ENCODE results near the gene GTSF1L.

Gene GTSF1L

GRCh38 chr20:43726811-43727338, at the start of gene GTSF1L:
Gene GTSF1L, minus strand, starts transcription at chr20:43727002. Its CDS starts 308 bp downstream, at chr20:43726694.
- in situ Hi-C loops (cut with MboI; ENCODE audit: low sequenced_read_pairs): no loop called here

- in situ Hi-C loops (cut with MboI; ENCODE audit: low sequenced_read_pairs): no loop called here
These were observed 48.0 kb upstream of the GTSF1L start for GRCh38 chr20:43774754-43775153.

- in situ Hi-C loops (cut with MboI; ENCODE audit: low sequenced_read_pairs): no loop called here
These were observed 44.8 kb upstream of the GTSF1L start for GRCh38 chr20:43771503-43772190.

- in situ Hi-C loops (cut with MboI; ENCODE audit: low sequenced_read_pairs): no loop called here
These were observed 43.5 kb upstream of the GTSF1L start for GRCh38 chr20:43770342-43770741.

GRCh38 chr20:43767686-43768474, 41.1 kb upstream of the GTSF1L start:
- in situ Hi-C loops (cut with MboI; ENCODE audit: low sequenced_read_pairs): no loop called here

GRCh38 chr20:43766917-43767316, 40.1 kb upstream of the GTSF1L start:
- in situ Hi-C loops (cut with MboI; ENCODE audit: low sequenced_read_pairs): no loop called here

GRCh38 chr20:43766385-43766784, 39.6 kb upstream of the GTSF1L start:
- in situ Hi-C loops (cut with MboI; ENCODE audit: low sequenced_read_pairs): no loop called here

GRCh38 chr20:43765916-43766315, 39.1 kb upstream of the GTSF1L start:
- in situ Hi-C loops (cut with MboI; ENCODE audit: low sequenced_read_pairs): no loop called here

GRCh38 chr20:43762911-43763310, 36.1 kb upstream of the GTSF1L start:
- in situ Hi-C loops (cut with MboI; ENCODE audit: low sequenced_read_pairs): no loop called here

GRCh38 chr20:43761386-43762340, 34.9 kb upstream of the GTSF1L start:
- in situ Hi-C loops (cut with MboI; ENCODE audit: low sequenced_read_pairs): no loop called here

GRCh38 chr20:43757888-43758287, 31.1 kb upstream of the GTSF1L start:
- in situ Hi-C loops (cut with MboI; ENCODE audit: low sequenced_read_pairs): loop anchor here (10.0 kb wide), 1 partner anchor 327 kb away; no protein-coding TSS in a partner anchor

- in situ Hi-C loops (cut with MboI; ENCODE audit: low sequenced_read_pairs): loop anchor here (10.0 kb wide), 1 partner anchor 329 kb away; no protein-coding TSS in a partner anchor
These were observed 29.0 kb upstream of the GTSF1L start for GRCh38 chr20:43755851-43756250.

- in situ Hi-C loops (cut with MboI; ENCODE audit: low sequenced_read_pairs): loop anchor here (10.0 kb wide), 1 partner anchor 329 kb away; no protein-coding TSS in a partner anchor
These were observed 28.6 kb upstream of the GTSF1L start for GRCh38 chr20:43755390-43755789.

GRCh38 chr20:43752561-43753301, 25.9 kb upstream of the GTSF1L start:
- in situ Hi-C loops (cut with MboI; ENCODE audit: low sequenced_read_pairs): loop anchor here (10.0 kb wide), 1 partner anchor 332 kb away; no protein-coding TSS in a partner anchor

GRCh38 chr20:43752051-43752360, 25.2 kb upstream of the GTSF1L start:
- in situ Hi-C loops (cut with MboI; ENCODE audit: low sequenced_read_pairs): loop anchor here (10.0 kb wide), 1 partner anchor 333 kb away; no protein-coding TSS in a partner anchor

- in situ Hi-C loops (cut with MboI; ENCODE audit: low sequenced_read_pairs): loop anchor here (10.0 kb wide), 1 partner anchor 333 kb away; no protein-coding TSS in a partner anchor
These were observed 24.6 kb upstream of the GTSF1L start for GRCh38 chr20:43751167-43752050.

GRCh38 chr20:43750774-43751166, 24.0 kb upstream of the GTSF1L start:
- in situ Hi-C loops (cut with MboI; ENCODE audit: low sequenced_read_pairs): loop anchor here (10.0 kb wide), 1 partner anchor 334 kb away; no protein-coding TSS in a partner anchor

GRCh38 chr20:43749734-43750294, 23.0 kb upstream of the GTSF1L start:
- in situ Hi-C loops (cut with MboI; ENCODE audit: low sequenced_read_pairs): loop anchor here (10.0 kb wide), 1 partner anchor 335 kb away; no protein-coding TSS in a partner anchor
